ENCODE results near the gene FNDC3B.

GRCh38 chr3:172150268-172150667 is 110.9 kb downstream of the FNDC3B start:
- TF ChIP-seq SIN3A (IDR thresholded peaks at IDR 0.05; ENCODE audit: borderline replicate concordance, insufficient read depth, low read length) (no peak), POLR2AphosphoS5 (IDR thresholded peaks at IDR 0.05; ENCODE audit: low read depth, low read length) (no peak), FOXP2 (optimal IDR thresholded peaks at IDR 0.05; ENCODE audit: borderline replicate concordance, extremely low read depth, extremely low read length, insufficient read depth) (no peak)

Data from PFSK-1 (cell line).